GM12875 (cell line): Measurements from ENCODE around the gene RERE.

ENCODE experiments used
- H3K4me3 ChIP-seq: one replicate; pipeline ENCODE4 v1.5.1; 2011; ENCODE audit warnings: low read depth, low read length, control low read depth
- TF ChIP-seq, protein P1 (sequence below): IDR thresholded peaks from 2 replicates; pipeline ENCODE4 v1.5.1; 2011; ENCODE audit warnings: low read depth, mild to moderate bottlenecking, control low read depth, inconsistent platforms, low read length, moderate library complexity, borderline replicate concordance; ENCODE audit not compliant: insufficient read depth

Gene RERE

DNA sequence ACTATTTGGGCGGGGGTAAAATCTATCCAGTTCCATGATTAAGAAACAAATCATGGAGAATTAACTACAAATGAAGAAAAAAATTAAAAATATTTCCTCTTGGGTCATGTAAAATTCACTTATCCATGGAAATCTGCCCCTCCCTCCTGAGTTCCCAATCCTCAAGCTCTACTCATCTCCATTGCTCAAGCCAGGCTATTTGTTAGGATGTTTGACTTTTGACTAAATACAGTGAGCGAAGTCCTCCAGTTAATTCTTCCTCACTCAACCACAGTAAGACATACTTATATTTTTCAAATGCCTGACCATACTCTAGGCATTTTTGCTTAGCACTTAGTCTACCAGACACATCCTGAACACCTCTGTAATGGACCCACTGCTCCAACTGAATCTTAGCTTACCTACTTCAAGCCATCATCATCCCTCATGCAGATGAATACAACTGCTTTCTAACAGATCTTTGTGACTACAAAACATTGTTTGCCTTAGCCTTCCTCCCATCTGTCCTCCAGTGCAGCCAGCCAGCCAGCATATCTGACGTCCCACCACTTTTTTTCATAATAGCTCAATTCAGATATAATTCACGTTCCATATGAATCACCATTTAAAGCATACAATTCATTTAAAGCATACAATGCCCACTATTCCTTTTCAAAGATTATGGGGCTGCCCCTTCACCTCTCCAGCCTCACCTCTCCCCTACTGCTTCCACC lies 154.2 kb downstream of the RERE start:
- no peak overlapping the region for H3K4me3 ChIP-seq

GRCh38 chr1:8662380-8663072 lies 154.9 kb downstream of the RERE start:
- TF ChIP-seq, protein P1, sequence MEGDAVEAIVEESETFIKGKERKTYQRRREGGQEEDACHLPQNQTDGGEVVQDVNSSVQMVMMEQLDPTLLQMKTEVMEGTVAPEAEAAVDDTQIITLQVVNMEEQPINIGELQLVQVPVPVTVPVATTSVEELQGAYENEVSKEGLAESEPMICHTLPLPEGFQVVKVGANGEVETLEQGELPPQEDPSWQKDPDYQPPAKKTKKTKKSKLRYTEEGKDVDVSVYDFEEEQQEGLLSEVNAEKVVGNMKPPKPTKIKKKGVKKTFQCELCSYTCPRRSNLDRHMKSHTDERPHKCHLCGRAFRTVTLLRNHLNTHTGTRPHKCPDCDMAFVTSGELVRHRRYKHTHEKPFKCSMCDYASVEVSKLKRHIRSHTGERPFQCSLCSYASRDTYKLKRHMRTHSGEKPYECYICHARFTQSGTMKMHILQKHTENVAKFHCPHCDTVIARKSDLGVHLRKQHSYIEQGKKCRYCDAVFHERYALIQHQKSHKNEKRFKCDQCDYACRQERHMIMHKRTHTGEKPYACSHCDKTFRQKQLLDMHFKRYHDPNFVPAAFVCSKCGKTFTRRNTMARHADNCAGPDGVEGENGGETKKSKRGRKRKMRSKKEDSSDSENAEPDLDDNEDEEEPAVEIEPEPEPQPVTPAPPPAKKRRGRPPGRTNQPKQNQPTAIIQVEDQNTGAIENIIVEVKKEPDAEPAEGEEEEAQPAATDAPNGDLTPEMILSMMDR: no peak
- no peak overlapping the region for H3K4me3 ChIP-seq

More for the DNA sequence above, 154.2 kb downstream of the RERE start:
- TF ChIP-seq, protein P1: no peak

DNA sequence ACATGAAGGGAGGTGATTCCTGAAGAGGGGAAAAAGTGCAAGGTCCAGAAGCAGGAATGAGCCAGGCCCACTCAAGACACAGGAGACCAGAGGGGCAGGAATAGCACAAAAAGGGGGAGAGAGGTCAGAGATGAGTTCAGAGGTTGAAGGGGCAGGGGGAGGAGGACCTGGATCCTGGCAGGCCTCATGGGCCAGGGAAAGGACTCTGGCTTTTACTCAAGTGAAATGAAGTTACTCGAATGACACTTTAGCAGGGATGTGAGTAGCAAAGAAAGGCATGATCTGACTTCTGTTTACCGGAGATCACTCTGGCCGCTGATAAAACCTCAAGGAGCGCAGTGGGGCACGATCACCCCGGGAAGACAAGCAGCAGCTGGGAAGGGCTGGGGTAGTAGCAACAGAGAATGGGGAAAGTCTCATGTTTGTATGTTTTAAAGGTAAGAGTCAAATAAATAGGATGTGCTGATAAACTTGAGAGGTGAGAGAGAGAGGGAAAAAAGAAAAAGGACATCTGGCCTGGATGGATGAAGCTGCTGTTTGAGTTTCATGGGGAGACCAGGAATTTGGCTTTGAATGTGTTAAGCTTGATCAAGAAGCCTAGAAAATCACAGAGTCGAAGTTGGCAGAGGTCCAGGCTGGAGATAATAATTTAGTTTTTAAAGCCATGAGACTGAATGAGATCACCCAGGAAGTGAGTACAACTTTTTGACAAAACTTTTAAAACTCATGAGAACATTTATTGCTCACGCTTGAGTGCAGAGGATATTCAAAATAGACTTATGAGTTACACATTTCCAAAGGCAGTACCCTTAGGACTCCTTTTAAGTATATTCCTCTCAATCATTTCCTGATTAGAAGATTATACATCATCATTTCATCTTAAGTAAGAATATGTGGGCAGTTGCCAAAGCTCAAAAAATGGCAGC lies 156.0 kb downstream of the RERE start:
- no peak overlapping the region for H3K4me3 ChIP-seq
- TF ChIP-seq, protein P1: no peak

GRCh38 chr1:8660411-8660828 lies 157.0 kb downstream of the RERE start:
- no peak overlapping the region for H3K4me3 ChIP-seq
- TF ChIP-seq, protein P1: no peak

- no peak overlapping the region for H3K4me3 ChIP-seq
- TF ChIP-seq, protein P1: no peak
Measured at GRCh38 chr1:8659593-8659992, 157.8 kb downstream of the RERE start.

DNA sequence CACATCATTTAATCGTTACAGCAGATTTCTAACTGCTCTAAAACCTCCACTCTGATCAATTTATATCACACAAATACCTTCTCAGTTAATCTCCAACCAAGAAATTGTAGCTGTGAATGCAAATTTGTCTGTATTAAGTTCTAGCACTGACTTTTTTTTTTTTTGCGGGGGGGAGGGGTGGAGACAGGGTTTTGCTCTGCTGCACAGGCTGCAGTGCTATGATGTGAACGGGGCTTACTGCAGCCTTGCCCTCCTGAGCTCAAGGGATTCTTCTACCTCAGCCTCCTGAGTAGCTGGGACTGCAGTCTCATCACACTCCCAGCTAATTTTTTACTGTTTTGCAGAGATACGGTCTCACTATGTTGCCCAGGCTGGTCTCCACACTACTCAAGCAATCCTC lies 163.6 kb downstream of the RERE start:
- H3K4me3 ChIP-seq: no peak overlapping the region
- TF ChIP-seq, protein P1: no peak
